Activated CD4-positive, alpha-beta T cell treated with anti-CD3 and anti-CD28 coated beads, Interleukin-2, amount 10 ng/mL, durations not matched to agents 24 days and 14 days (primary cell): Measurements from ENCODE around the gene YWHAG. TPM values are rescaled to one million over a fixed set of nuclear protein-coding genes. Genes with fewer than 3 reads are reported as not detected.

Experiments
- DNase-seq: peaks from one replicate; pipeline ENCODE4 v3.0.0; 2022
- H3K27ac Mint-ChIP-seq: one replicate; pipeline ENCODE4 v1.8.0; 2022; ENCODE audit warnings: mild to moderate bottlenecking, mixed read lengths
- H3K27me3 Mint-ChIP-seq: one replicate; pipeline ENCODE4 v1.8.0; 2022; ENCODE audit warnings: mixed read lengths
- H3K36me3 Mint-ChIP-seq: one replicate; pipeline ENCODE4 v1.8.0; 2022; ENCODE audit warnings: low read depth, mild to moderate bottlenecking, mixed read lengths
- H3K4me1 Mint-ChIP-seq: one replicate; pipeline ENCODE4 v1.8.0; 2021; ENCODE audit warnings: mixed read lengths
- H3K4me3 Mint-ChIP-seq: one replicate; pipeline ENCODE4 v1.8.0; 2022; ENCODE audit warnings: mild to moderate bottlenecking, moderate library complexity, mixed read lengths
- H3K9me3 Mint-ChIP-seq: one replicate; pipeline ENCODE4 v1.8.0; 2021; ENCODE audit warnings: mixed read lengths
- intact Hi-C: fragments of 100-400 bp; cut with micrococcal nuclease; formaldehyde crosslinking; loops from one replicate; pipeline ENCODE4 v1.15.1; 2023
- total RNA-seq: library from RNA; stranded (reverse); gene quantifications from 2 replicates; pipeline ENCODE4 v1.2.3, GENCODE V29; 2022

Gene YWHAG
- total RNA-seq, 1 donor from 2014 or later, result 183 TPM

GRCh38 chr7:76283254-76284159, 75.3 kb downstream of the YWHAG start:
- Mint-ChIP-seq H3K36me3 (peaks cover 2% of the 10 kb centered on the region), H3K9me3 (no peaks in the 10 kb centered on the region), H3K4me3 (peak overlapping the region; percentile 65), H3K27me3 (peaks cover 42% of the 10 kb centered on the region), H3K27ac (no peak overlapping the region), H3K4me1 (peaks cover 10% of the 10 kb centered on the region)
- DNase-seq, result no peak
- intact Hi-C loops, result no loop called here

GRCh38 chr7:76282344-76283253, 76.2 kb downstream of the YWHAG start:
- intact Hi-C loops, result no loop called here
- Mint-ChIP-seq H3K36me3 (peaks cover 2% of the 10 kb centered on the region), H3K4me1 (peaks cover 10% of the 10 kb centered on the region), H3K27ac (no peak overlapping the region), H3K9me3 (no peaks in the 10 kb centered on the region), H3K4me3 (peak overlapping the region; percentile 81), H3K27me3 (peaks cover 47% of the 10 kb centered on the region)
- peak; percentile 73 for DNase-seq

- H3K9me3 Mint-ChIP-seq, result no peaks in the 10 kb centered on the region
- peaks cover 10% of the 10 kb centered on the region for H3K4me1 Mint-ChIP-seq
- peaks cover 52% of the 10 kb centered on the region for H3K27me3 Mint-ChIP-seq
- intact Hi-C loops, result no loop called here
- H3K36me3 Mint-ChIP-seq, result peaks cover 2% of the 10 kb centered on the region
- DNase-seq, result no peak
- peak overlapping the region; percentile 81 for H3K4me3 Mint-ChIP-seq
- no peak overlapping the region for H3K27ac Mint-ChIP-seq
Measured at GRCh38 chr7:76281706-76282343, 77.0 kb downstream of the YWHAG start.

- Mint-ChIP-seq H3K4me3 (peak overlapping the region; percentile 81), H3K27ac (peak overlapping the region; percentile 65)
Measured at GRCh38 chr7:76281006-76281705, 77.6 kb downstream of the YWHAG start.

GRCh38 chr7:76280408-76280807, 78.4 kb downstream of the YWHAG start:
- no peak for DNase-seq
- H3K27me3 Mint-ChIP-seq, result peaks cover 50% of the 10 kb centered on the region
- no peaks in the 10 kb centered on the region for H3K9me3 Mint-ChIP-seq
- intact Hi-C loops, result no loop called here
- peak overlapping the region; percentile 81 for H3K4me3 Mint-ChIP-seq
- peaks cover 10% of the 10 kb centered on the region for H3K4me1 Mint-ChIP-seq
- H3K27ac Mint-ChIP-seq, result no peak overlapping the region
- H3K36me3 Mint-ChIP-seq, result peaks cover 2% of the 10 kb centered on the region

More at GRCh38 chr7:76281006-76281705, 77.6 kb downstream of the YWHAG start:
- peaks cover 2% of the 10 kb centered on the region for H3K36me3 Mint-ChIP-seq
- H3K27me3 Mint-ChIP-seq, result peaks cover 52% of the 10 kb centered on the region
- H3K9me3 Mint-ChIP-seq, result no peaks in the 10 kb centered on the region
- H3K4me1 Mint-ChIP-seq, result peaks cover 10% of the 10 kb centered on the region
- intact Hi-C loops, result no loop called here
- peak; percentile 71 for DNase-seq

- Mint-ChIP-seq H3K4me1 (peaks cover 13% of the 10 kb centered on the region), H3K36me3 (peaks cover 2% of the 10 kb centered on the region), H3K9me3 (no peaks in the 10 kb centered on the region), H3K27ac (no peak overlapping the region), H3K27me3 (peaks cover 35% of the 10 kb centered on the region), H3K4me3 (no peak overlapping the region)
- intact Hi-C loops, result no loop called here
- no peak for DNase-seq
Measured at GRCh38 chr7:76278540-76278939, 80.3 kb downstream of the YWHAG start.

Other genes starting within 250 kb of the YWHAG start
- gene SRRM3, start 157.1 kb downstream of the YWHAG start, total RNA-seq, result 0.09 and 0.17 TPM in 2 replicates
- 112 and 117 TPM in 2 replicates for gene HSPB1, start 56.3 kb downstream of the YWHAG start, total RNA-seq
- 0.77 and 0.80 TPM in 2 replicates for gene SSC4D, start 50.7 kb upstream of the YWHAG start, total RNA-seq
- gene ZP3, start 66.0 kb upstream of the YWHAG start, total RNA-seq, result 7.4 and 7.5 TPM in 2 replicates
- 23.7 and 26.3 TPM in 2 replicates for gene DTX2, start 102.7 kb upstream of the YWHAG start, total RNA-seq
- gene UPK3B, start 151.6 kb upstream of the YWHAG start, total RNA-seq, result 1.1 and 1.2 TPM in 2 replicates
- 0.47 TPM in 1 of 2 replicates, not detected in the other for gene SPDYE16, start 184.3 kb upstream of the YWHAG start, total RNA-seq